AG04450 (cell line): ENCODE data around the gene ZSWIM3. TPM values are rescaled to one million over a fixed set of nuclear protein-coding genes. Genes with fewer than 3 reads are reported as not detected.
"Not testable (repeated sequence)": the region's sequence is repeated elsewhere in the genome, so short reads cannot be mapped to it uniquely, and the experiment has no call there.

Experiments
- CTCF ChIA-PET: fragments of 300-600, 350-600 bp; formaldehyde crosslinking; extraction: SDS; loops from one replicate; lab custom pipeline; 2022; ENCODE audit warnings: antibody characterized with exemption, inconsistent platforms; lab: Charles Lee
- POLR2A ChIA-PET: fragments of 350-600 bp; formaldehyde crosslinking; extraction: SDS; loops from one replicate; lab custom pipeline; 2021; ENCODE audit warnings: antibody characterized with exemption, inconsistent platforms; lab: Yijun Ruan, JAX
- DNase-seq: peaks from one replicate; pipeline ENCODE4 v3.0.0-alpha.2; 2011; ENCODE audit warnings: low read depth, low spot score
- H3K27ac ChIP-seq: one replicate; pipeline ENCODE4 v1.5.1; 2012; ENCODE audit warnings: low read depth, low read length, control low read depth
- H3K27me3 ChIP-seq: one replicate; pipeline ENCODE4 v1.6.0; 2012; ENCODE audit warnings: low read length; ENCODE audit not compliant: control insufficient read depth, insufficient read depth
- H3K4me3 ChIP-seq: 2 replicates; pipeline ENCODE4 v1.5.1; 2011; ENCODE audit warnings: mild to moderate bottlenecking, low read depth, low read length, control low read depth
- H3K9me3 ChIP-seq: 2 replicates; pipeline ENCODE4 v1.5.1; 2012; ENCODE audit warnings: low read length; ENCODE audit not compliant: control insufficient read depth, insufficient read depth
- polyA plus RNA-seq: library from polyadenylated mRNA; depleted of rRNA; stranded (reverse); fragments of >200 nt; gene quantifications from 2 replicates; pipeline ENCODE4 v1.2.3, GENCODE V29; 2011
- TF ChIP-seq, protein P1 (sequence below): IDR thresholded peaks from 2 replicates; pipeline ENCODE4 v1.5.1; 2011; ENCODE audit warnings: low read depth, low read length, control low read depth, inconsistent platforms

Gene ZSWIM3
- polyA plus RNA-seq, 1 experiment, result 4.6 TPM

GRCh38 chr20:45828589-45828988 lies 28.8 kb upstream of the ZSWIM3 start:
- Histone ChIP-seq H3K4me3 (no peak overlapping the region), H3K27me3 (peaks cover 5% of the 10 kb centered on the region), H3K27ac (no peak overlapping the region), H3K9me3 (no peaks in the 10 kb centered on the region; the same call in 1 of the 2 replicates)
- POLR2A ChIA-PET, result no interaction called here
- CTCF ChIA-PET, result interaction anchor here (1.7 kb wide), 1 partner anchor 57 kb away, joined by 4 read pairs; no protein-coding TSS in a partner anchor
- DNase-seq, result no peak
- TF ChIP-seq, protein P1, sequence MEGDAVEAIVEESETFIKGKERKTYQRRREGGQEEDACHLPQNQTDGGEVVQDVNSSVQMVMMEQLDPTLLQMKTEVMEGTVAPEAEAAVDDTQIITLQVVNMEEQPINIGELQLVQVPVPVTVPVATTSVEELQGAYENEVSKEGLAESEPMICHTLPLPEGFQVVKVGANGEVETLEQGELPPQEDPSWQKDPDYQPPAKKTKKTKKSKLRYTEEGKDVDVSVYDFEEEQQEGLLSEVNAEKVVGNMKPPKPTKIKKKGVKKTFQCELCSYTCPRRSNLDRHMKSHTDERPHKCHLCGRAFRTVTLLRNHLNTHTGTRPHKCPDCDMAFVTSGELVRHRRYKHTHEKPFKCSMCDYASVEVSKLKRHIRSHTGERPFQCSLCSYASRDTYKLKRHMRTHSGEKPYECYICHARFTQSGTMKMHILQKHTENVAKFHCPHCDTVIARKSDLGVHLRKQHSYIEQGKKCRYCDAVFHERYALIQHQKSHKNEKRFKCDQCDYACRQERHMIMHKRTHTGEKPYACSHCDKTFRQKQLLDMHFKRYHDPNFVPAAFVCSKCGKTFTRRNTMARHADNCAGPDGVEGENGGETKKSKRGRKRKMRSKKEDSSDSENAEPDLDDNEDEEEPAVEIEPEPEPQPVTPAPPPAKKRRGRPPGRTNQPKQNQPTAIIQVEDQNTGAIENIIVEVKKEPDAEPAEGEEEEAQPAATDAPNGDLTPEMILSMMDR, result no peak

DNA sequence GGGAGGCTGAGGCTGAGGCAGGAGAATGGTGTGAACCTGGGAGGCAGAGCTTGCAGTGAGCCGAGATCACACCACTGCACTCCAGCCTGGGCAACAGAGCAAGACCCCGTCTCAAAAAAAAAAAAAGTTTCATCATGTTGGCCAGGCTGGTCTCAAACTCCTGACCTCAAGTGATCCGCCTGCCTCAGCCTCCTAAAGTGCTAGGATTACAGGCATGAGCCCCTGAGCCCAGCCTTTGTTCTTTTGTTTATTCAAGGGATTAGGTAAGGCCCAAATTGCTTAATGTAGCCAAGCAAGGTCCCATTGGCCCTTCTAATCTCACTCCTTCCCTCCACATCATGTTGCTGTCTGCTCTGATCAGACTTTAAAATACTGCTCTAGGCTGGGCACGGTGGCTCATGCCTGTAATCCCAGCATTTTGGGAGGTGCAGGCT lies 27.7 kb upstream of the ZSWIM3 start:
- H3K9me3 ChIP-seq, H3K4me3 ChIP-seq, POLR2A ChIA-PET, H3K27ac ChIP-seq, H3K27me3 ChIP-seq, DNase-seq: not testable (repeated sequence)
- CTCF ChIA-PET, result interaction anchor here (1.8 kb wide), 1 partner anchor 140 kb away, joined by 10 read pairs; no protein-coding TSS in a partner anchor

DNA sequence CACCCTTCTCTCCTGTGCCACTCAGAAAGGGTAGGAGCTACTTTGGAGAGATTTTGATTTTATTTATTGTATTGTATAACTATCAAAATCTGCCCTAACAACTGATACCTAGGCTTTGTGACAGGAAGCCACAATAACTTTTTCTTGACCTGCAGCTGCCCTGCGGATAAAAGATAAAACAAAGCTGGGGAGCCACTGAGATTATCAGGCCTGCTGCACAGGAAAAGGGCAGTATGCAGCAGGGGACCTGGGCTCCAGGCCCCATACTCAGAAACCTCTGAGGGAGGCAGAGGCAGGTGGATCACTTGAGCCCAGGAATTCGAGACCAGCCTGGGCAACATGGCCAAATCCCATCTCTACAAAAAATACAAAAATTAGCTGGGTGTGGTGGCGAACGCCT lies 24.8 kb upstream of the ZSWIM3 start:
- Histone ChIP-seq H3K27me3 (no peaks in the 10 kb centered on the region), H3K27ac (no peak overlapping the region), H3K9me3 (no peaks in the 10 kb centered on the region; the same call in 1 of the 2 replicates), H3K4me3 (no peak overlapping the region)
- CTCF ChIA-PET, result interaction anchor here (0.9 to 3.2 kb wide), 3 partner anchors 9 to 137 kb away, joined by 3 to 14 read pairs (median 3); no protein-coding TSS in a partner anchor
- POLR2A ChIA-PET, result interaction anchor here (1.5 kb wide), 1 partner anchor 53 kb away, joined by 3 read pairs; no protein-coding TSS in a partner anchor
- DNase-seq, result no peak
- TF ChIP-seq, protein P1, result no peak

DNA sequence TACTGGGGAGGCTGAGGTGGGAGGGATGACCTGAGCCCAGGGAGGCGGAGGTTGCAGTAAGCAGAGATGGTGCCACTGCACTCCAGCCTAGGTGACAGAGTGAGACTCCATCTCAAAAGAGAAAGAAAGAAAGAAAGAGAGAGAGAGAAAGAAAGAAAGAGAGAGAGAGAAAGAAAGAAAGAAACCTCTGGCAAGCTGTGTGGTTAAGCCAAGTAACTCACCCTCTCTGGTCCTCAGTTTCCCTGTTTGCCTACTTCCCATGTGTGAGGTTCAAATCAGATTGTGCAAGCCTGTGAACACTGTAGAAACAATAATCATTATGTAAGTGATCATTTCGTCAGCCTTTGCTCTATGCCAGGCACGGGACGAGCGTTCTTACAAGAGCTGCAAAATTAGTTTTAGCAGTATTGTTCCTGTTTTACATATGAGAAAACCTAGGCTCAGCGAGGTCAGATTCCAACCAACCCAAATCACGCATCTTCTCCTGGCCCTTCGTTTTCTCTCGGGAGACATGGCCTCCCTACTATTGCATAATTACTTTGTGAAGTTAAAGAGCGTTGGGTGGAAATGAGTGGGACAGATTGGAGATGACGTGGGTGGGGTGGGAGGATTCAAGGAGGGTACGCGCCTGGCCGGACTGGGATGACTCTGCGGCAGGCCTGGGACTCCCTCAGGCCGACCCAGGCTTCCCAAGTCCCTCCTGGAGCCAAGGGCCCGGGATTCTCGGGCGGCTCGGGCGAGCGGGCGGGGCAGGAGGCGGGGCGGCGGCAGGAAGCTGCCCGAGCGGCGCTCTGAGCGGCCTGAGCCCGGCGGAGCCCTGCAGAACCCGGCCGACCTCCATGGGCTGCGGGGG lies 24.2 kb upstream of the ZSWIM3 start, which contains the start of gene SNX21:
Gene SNX21, plus strand, starts transcription at position 770 of the 853 bp plus-strand sequence. CDS start 121 bp downstream, outside the sequence.
- DNase-seq, result peak; percentile 83
- ChIA-PET POLR2A (interaction anchor here (0.9 to 1.5 kb wide), 6 partner anchors 11 to 102 kb away, joined by 3 to 6 read pairs (median 4); no protein-coding TSS in a partner anchor), CTCF (interaction anchor here (0.9 to 3.2 kb wide), 4 partner anchors 9 to 136 kb away, joined by 3 to 14 read pairs (median 3); no protein-coding TSS in a partner anchor)
- H3K9me3 ChIP-seq, result no peaks in the 10 kb centered on the region; the same call in 1 of the 2 replicates
- peak within 1 kb of the TSS; percentile 88 for H3K27ac ChIP-seq
- peak within 1 kb of the TSS; percentile 83 for H3K4me3 ChIP-seq
- TF ChIP-seq, protein P1, result no peak
- no peaks in the 10 kb centered on the region for H3K27me3 ChIP-seq

GRCh38 chr20:45833883-45834796 lies 23.3 kb upstream of the ZSWIM3 start:
- DNase-seq, result no peak
- TF ChIP-seq, protein P1, result no peak
- no peaks in the 10 kb centered on the region for H3K27me3 ChIP-seq
- H3K9me3 ChIP-seq, result no peaks in the 10 kb centered on the region; the same call in 1 of the 2 replicates
- H3K4me3 ChIP-seq, result peak overlapping the region; percentile 83
- H3K27ac ChIP-seq, result peak overlapping the region; percentile 81
- POLR2A ChIA-PET, result interaction anchor here (0.9 to 1.5 kb wide), 6 partner anchors 12 to 101 kb away, joined by 3 to 6 read pairs (median 4); no protein-coding TSS in a partner anchor
- CTCF ChIA-PET, result interaction anchor here (0.9 to 3.2 kb wide), 3 partner anchors 10 to 63 kb away, joined by 3 to 14 read pairs (median 3); no protein-coding TSS in a partner anchor
